Measurements from ENCODE around the gene WDR44.

GRCh38 chrX:118348186-118348810 lies 2.4 kb downstream of the WDR44 start:
- TF ChIP-seq, protein P1, sequence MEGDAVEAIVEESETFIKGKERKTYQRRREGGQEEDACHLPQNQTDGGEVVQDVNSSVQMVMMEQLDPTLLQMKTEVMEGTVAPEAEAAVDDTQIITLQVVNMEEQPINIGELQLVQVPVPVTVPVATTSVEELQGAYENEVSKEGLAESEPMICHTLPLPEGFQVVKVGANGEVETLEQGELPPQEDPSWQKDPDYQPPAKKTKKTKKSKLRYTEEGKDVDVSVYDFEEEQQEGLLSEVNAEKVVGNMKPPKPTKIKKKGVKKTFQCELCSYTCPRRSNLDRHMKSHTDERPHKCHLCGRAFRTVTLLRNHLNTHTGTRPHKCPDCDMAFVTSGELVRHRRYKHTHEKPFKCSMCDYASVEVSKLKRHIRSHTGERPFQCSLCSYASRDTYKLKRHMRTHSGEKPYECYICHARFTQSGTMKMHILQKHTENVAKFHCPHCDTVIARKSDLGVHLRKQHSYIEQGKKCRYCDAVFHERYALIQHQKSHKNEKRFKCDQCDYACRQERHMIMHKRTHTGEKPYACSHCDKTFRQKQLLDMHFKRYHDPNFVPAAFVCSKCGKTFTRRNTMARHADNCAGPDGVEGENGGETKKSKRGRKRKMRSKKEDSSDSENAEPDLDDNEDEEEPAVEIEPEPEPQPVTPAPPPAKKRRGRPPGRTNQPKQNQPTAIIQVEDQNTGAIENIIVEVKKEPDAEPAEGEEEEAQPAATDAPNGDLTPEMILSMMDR (IDR thresholded peaks at IDR 0.05), result no peak
- no peak for TF ChIP-seq POLR2A (IDR thresholded peaks at IDR 0.05)

Measured in adrenal gland (tissue), 5 donors.